RWPE1 (cell line): ENCODE measurements around the gene PXDC1.

Experiments
- CTCF ChIA-PET: fragments of 350-600 bp; sonication (Branson Sonifier 250); formaldehyde crosslinking; extraction: SDS; loops from one replicate; lab custom pipeline; 2021; lab: Yijun Ruan, JAX
- POLR2A ChIA-PET: fragments of 400-600 bp; formaldehyde crosslinking; extraction: SDS; loops from one replicate; lab custom pipeline; 2020; ENCODE audit warnings: antibody characterized with exemption; ENCODE audit not compliant: low non-redundant PET; lab: Yijun Ruan, JAX
- DNase-seq: peaks from one replicate; pipeline ENCODE4 v3.0.0; 2012; ENCODE audit warnings: low spot score
- H3K27ac ChIP-seq: fragments of 450-650 bp; 2 replicates; pipeline ENCODE4 v1.5.1; 2017
- TF ChIP-seq, protein P1 (sequence below): fragments of 450-650 bp; conservative IDR thresholded peaks from 2 replicates; pipeline ENCODE4 v1.5.1; 2017; ENCODE audit warnings: low read depth, mild to moderate bottlenecking

Gene PXDC1

DNA sequence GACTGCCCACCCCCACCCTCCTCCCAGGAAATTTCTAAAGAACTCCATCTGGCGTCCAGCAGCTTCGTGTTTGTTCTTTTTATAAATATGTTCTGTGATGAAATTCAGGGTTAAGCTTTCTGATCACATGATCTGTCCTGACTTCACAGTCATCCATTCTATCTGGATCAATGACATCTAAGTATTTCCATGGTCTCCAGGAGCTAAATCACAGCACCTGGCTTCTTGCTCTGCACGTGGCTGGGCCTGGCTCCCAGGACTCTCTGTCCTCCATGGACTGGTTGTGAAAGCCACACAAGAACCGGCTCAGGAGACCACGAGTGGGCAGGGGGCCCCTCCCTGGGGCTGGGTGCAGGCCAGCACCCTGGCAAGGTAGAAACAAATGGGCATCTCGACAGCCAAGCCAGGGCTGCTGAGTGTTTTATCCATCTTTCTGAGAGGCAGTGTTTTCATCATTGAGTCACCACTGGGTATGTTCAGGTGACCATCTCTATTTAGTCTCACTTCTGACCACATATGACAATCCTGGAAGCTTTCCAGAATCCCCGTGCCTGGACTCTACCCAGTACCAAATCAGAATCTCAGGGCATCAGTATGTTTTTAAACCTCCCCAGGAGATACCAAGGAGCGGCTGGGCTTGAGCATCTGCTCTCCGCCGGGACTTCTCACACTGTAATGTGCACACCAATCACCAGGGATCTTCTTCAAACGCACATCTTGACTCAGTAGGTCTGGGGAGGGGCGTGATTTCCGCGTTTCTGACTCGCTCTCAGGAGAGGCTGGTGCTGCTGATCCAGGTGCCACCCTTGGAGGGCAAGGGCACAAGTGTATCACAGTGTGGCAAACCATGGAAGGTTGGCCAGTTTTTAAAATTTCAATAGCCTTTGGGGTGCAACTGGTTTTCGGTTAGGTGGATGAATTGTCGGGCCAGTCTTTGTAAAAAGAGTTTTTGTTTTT, 31.6 kb upstream of the PXDC1 start:
- peak overlapping the region; percentile 46 for H3K27ac ChIP-seq
- no peak for DNase-seq
- POLR2A ChIA-PET, result no interaction called here
- CTCF ChIA-PET, result interaction anchor here (0.6 kb wide), 1 partner anchor 803 kb away, joined by 3 read pairs; no protein-coding TSS in a partner anchor
- TF ChIP-seq, protein P1, sequence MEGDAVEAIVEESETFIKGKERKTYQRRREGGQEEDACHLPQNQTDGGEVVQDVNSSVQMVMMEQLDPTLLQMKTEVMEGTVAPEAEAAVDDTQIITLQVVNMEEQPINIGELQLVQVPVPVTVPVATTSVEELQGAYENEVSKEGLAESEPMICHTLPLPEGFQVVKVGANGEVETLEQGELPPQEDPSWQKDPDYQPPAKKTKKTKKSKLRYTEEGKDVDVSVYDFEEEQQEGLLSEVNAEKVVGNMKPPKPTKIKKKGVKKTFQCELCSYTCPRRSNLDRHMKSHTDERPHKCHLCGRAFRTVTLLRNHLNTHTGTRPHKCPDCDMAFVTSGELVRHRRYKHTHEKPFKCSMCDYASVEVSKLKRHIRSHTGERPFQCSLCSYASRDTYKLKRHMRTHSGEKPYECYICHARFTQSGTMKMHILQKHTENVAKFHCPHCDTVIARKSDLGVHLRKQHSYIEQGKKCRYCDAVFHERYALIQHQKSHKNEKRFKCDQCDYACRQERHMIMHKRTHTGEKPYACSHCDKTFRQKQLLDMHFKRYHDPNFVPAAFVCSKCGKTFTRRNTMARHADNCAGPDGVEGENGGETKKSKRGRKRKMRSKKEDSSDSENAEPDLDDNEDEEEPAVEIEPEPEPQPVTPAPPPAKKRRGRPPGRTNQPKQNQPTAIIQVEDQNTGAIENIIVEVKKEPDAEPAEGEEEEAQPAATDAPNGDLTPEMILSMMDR, result no peak

DNA sequence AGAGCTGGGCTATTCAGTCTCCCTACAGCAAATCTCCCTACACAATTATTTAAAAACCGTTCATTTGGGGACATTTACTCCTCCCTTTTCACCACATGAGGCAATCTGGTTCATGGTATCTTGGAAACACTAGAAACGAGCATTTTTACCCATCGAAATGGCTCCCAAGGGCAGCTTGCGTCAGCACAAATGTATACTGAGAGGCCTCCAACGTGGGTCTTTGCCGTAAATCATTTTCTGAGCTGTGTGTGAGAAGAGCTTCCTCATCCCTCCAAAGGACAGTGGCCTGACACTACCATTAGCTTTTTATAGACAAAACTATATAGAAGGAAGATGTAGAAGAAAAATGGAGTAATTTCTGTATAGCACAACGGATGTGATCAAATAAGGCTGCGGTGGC, 30.0 kb upstream of the PXDC1 start:
- TF ChIP-seq, protein P1, result no peak
- POLR2A ChIA-PET, result no interaction called here
- DNase-seq, result no peak
- no peak overlapping the region for H3K27ac ChIP-seq
- CTCF ChIA-PET, result no interaction called here

DNA sequence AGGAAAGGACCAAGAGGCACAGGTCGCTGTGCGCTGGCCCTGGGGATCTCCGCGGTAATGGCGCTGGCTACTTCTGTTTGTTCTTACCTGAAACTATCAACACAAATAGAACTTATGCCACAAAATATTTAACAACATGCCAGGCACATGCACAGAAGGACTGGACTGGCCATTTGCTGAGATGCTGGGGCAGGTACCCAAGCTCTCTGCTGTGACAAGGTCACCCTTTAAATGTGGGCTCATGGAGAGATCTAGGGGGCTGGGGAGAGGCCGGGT, 28.0 kb upstream of the PXDC1 start:
- peak overlapping the region; percentile 97 for H3K27ac ChIP-seq
- POLR2A ChIA-PET, result interaction anchor here (0.5 kb wide), 1 partner anchor 122 kb away, joined by 3 read pairs; no protein-coding TSS in a partner anchor
- TF ChIP-seq, protein P1, result no peak
- DNase-seq, result no peak
- CTCF ChIA-PET, result no interaction called here

DNA sequence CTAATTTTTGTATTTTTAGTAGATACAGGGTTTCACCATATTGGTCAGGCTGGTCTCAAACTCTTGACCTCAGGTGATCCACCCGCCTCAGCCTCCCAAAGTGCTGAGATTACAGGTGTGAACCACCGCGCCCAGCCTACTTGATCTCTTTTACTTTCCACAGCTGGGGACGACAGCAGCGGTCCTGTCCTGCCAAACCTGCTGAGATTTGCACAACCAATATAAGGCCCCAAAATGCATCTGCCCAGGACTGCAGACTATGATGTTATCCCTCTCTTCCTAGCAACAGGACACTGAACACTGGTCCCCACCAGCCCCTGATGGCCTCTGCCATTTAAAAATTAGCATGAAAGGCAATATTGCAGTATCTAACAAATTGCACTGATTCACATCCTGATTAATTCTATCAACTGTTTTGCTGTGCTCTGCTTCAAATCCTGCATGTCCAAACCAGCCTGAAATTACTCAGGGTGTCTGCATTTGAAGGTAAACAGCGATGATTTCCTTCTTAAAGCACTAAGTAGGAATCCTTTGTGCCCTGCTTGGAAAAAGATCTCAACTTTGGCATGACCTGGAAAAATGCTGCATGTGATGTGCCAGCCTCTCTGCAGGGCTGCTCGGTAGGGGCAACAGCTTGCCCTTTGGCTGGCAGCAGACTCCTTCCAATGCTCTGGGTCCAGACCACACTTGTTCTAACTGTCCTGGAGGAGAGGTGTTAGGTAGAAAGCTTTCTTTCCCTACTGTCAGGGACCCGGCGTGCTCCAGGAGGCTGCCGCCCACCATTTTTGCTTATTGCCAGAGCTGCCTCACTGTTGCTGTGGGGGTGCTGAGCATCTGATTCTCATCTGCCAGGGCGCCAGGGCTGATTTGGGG, 27.4 kb upstream of the PXDC1 start:
- DNase-seq, result peak; percentile 79
- ChIA-PET CTCF (no interaction called here), POLR2A (interaction anchor here (0.5 kb wide), 1 partner anchor 122 kb away, joined by 3 read pairs; no protein-coding TSS in a partner anchor)

DNA sequence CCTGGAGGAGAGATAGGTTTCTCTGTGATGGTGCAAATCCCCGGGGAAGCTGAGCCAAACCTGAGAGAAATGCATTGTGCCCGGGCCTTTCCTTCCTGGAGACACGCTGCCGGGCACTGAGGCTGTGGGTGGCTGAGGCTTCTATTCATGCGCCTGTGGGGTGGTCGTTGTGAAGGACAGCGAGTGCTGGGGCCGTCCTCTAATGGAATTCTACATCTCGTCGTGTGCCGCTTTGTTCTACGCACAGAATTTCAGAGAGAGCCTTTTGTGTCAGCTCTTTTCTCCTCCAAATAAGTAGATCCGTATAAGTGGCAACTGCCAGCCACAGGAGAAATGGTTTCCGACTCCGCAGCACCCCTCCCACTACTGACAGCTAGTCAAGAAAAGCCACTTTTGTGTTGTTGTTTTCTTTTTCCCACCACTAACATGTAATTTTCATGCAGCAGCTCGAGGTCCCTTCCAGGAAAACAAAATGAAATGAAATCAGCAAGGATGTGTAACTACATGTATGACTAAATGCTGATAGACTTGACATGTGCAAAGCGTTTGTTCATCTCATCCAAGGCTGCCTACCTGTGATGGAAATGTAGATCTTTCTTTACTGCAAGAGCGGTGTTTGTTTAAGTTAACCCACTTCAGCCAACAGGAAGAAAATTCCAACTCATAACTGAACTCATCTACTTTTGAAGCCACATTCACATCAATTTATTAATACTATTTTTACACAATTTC, 26.4 kb upstream of the PXDC1 start:
- CTCF ChIA-PET, result interaction anchor here (0.7 kb wide), 1 partner anchor 187 kb away, joined by 3 read pairs; no protein-coding TSS in a partner anchor
- DNase-seq, result no peak
- TF ChIP-seq, protein P1, result no peak
- POLR2A ChIA-PET, result interaction anchor here (0.6 kb wide), 1 partner anchor 35 kb away, joined by 3 read pairs; no protein-coding TSS in a partner anchor
- peak overlapping the region; percentile 97 for H3K27ac ChIP-seq

More for the DNA sequence above, 27.4 kb upstream of the PXDC1 start:
- TF ChIP-seq, protein P1, result no peak
- peak overlapping the region; percentile 97 for H3K27ac ChIP-seq
